Measurements from ENCODE around the gene PRKAG2. TPM values are rescaled to one million over a fixed set of nuclear protein-coding genes. Genes with fewer than 3 reads are reported as not detected.

PRKAG2 gene
- total and polyA plus RNA-seq, 2 experiments from 2014 or later, result 17.0 to 19.5 TPM

DNA sequence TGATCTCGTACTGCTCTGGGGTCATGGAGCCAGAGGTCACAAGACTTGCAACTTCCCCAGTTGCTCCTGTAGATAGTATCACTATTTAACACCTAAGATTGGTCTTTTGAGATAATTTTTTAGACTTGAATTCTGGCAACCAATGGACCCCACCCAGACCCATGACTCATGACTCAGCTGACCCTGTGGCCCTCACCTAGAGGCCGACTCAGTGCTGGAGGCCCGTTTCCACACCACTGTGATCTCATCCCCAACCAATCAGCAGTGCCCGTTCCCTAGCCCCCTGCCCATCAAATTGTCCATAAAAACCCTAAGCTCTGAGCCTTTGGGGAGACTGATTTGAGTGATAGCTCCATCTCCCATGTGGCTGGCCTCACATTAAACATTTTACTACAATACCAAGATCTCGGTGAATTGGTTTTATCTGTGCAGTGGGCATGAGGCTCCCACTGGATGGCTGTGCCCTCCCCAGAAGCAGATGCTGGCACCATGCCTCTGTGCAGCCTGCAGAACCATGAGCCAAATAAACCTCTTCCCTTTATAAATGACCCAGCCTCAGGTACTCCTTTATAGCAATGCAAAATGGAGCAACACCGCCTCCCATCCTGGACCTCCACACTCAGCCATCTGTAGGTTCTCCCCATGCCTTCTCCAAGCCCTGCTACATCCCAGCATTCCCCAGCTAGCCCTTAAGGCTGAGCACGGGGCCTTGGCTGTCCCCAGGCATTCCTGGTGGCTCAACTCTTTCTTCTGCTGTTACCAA lies 98.8 kb downstream of the PRKAG2 start:
- H3K27me3 ChIP-seq (replicated peaks; ENCODE audit: insufficient read depth), result peaks cover 19% of the 10 kb centered on the region
- no peaks in the 10 kb centered on the region for H3K9me3 ChIP-seq (ENCODE audit: low read depth)
- 43 to 45% methylated on average over 7 of the region's 7 CpGs for WGBS, 2 experiments (ENCODE audit: low coverage in 1 of 2, low lambda C conversion rate in 2 of 2, missing lambda C conversion rate in 2 of 2)
- H3K4me2 ChIP-seq (ENCODE audit: unreplicated experiment), result no peak overlapping the region
- H3K9ac ChIP-seq, result no peak overlapping the region
- no peak for DNase-seq
- H3K4me1 ChIP-seq (ENCODE audit: insufficient read depth), result no peaks in the 10 kb centered on the region
- TF ChIP-seq EZH2 (IDR thresholded peaks at IDR 0.05; ENCODE audit: insufficient read depth, poor library complexity, severe bottlenecking), result no peak
- TF ChIP-seq EZH2phosphoT487 (IDR thresholded peaks at IDR 0.05; ENCODE audit: insufficient read depth, low read depth), result no peak
- H3F3A ChIP-seq (ENCODE audit: insufficient read depth), result no peaks in the 10 kb centered on the region
- H3K36me3 ChIP-seq (ENCODE audit: low read depth), result no peaks in the 10 kb centered on the region
- H3K79me2 ChIP-seq (ENCODE audit: insufficient read depth), result no peaks in the 10 kb centered on the region
- no peak overlapping the region for H3K4me3 ChIP-seq
- in situ Hi-C loops (cut with MboI), result no loop called here
- H3K27ac ChIP-seq, result no peak overlapping the region
- no peaks in the 10 kb centered on the region for H4K20me1 ChIP-seq (ENCODE audit: insufficient read depth)
- no peak overlapping the region for H2AFZ ChIP-seq
- no peaks in the 10 kb centered on the region for H3K9me2 ChIP-seq (ENCODE audit: insufficient read depth)

- no peaks in the 10 kb centered on the region for H3F3A ChIP-seq (ENCODE audit: insufficient read depth)
- H3K4me1 ChIP-seq (ENCODE audit: insufficient read depth), result no peaks in the 10 kb centered on the region
- H2AFZ ChIP-seq, result no peak overlapping the region
- H3K4me3 ChIP-seq, result no peak overlapping the region
- H3K4me2 ChIP-seq (ENCODE audit: unreplicated experiment), result no peak overlapping the region
- H4K20me1 ChIP-seq (ENCODE audit: insufficient read depth), result no peaks in the 10 kb centered on the region
- H3K9me3 ChIP-seq (ENCODE audit: low read depth), result no peaks in the 10 kb centered on the region
- DNase-seq, result no peak
- WGBS, 2 experiments (ENCODE audit: low coverage in 1 of 2, low lambda C conversion rate in 2 of 2, missing lambda C conversion rate in 2 of 2), result 81 to 89% methylated on average over 5 of the region's 5 CpGs
- H3K36me3 ChIP-seq (ENCODE audit: low read depth), result no peaks in the 10 kb centered on the region
- H3K9me2 ChIP-seq (ENCODE audit: insufficient read depth), result no peaks in the 10 kb centered on the region
- in situ Hi-C loops (cut with MboI), result no loop called here
- H3K27ac ChIP-seq, result no peak overlapping the region
- no peaks in the 10 kb centered on the region for H3K79me2 ChIP-seq (ENCODE audit: insufficient read depth)
- H3K27me3 ChIP-seq (replicated peaks; ENCODE audit: insufficient read depth), result peaks cover 21% of the 10 kb centered on the region
- no peak for TF ChIP-seq EZH2 (IDR thresholded peaks at IDR 0.05; ENCODE audit: insufficient read depth, poor library complexity, severe bottlenecking)
- no peak for TF ChIP-seq EZH2phosphoT487 (IDR thresholded peaks at IDR 0.05; ENCODE audit: insufficient read depth, low read depth)
- no peak overlapping the region for H3K9ac ChIP-seq
Observed at GRCh38 chr7:151777495-151777880, 99.4 kb downstream of the PRKAG2 start.

DNA sequence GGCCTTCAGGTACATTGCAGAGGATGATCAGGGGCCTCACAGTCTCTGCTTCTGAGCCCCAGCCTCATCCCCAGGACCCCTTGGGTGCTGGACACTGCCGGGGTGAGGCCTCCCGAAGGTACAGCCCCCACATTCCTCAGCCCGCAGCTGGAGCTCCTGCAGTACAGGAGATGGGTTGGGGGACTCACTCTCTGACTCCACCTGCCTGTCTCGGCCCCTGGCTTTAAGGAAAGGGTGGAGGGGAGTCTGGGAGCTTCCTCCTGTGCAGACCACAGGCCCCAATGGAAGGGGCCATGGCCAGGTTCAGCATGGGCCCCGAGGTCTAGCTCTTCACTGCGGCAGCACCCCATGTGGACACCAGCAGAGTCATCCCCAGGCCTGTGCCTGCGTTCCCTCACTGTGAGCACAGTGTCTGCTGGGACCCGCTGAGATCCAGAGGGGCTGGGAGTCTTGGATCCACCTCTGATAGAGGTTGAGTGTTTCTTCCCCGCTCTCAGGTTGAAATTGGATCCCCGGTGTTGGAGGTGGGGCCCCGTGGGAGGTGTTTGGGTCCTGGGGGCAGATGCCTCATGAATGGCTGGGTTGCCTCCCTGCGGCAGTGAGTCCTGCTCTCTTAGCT lies 99.9 kb downstream of the PRKAG2 start:
- no peak overlapping the region for H2AFZ ChIP-seq
- H3K36me3 ChIP-seq (ENCODE audit: low read depth), result no peaks in the 10 kb centered on the region
- no peak overlapping the region for H3K27ac ChIP-seq
- H3F3A ChIP-seq (ENCODE audit: insufficient read depth), result no peaks in the 10 kb centered on the region
- H3K9ac ChIP-seq, result no peak overlapping the region
- in situ Hi-C loops (cut with MboI), result no loop called here
- WGBS, 2 experiments (ENCODE audit: low coverage in 1 of 2, low lambda C conversion rate in 2 of 2, missing lambda C conversion rate in 2 of 2), result 80 to 83% methylated on average over 12 of the region's 12 CpGs
- H3K79me2 ChIP-seq (ENCODE audit: insufficient read depth), result no peaks in the 10 kb centered on the region
- DNase-seq, result no peak
- no peak overlapping the region for H3K4me3 ChIP-seq
- H3K27me3 ChIP-seq (replicated peaks; ENCODE audit: insufficient read depth), result peaks cover 25% of the 10 kb centered on the region
- TF ChIP-seq EZH2 (IDR thresholded peaks at IDR 0.05; ENCODE audit: insufficient read depth, poor library complexity, severe bottlenecking), result no peak
- TF ChIP-seq EZH2phosphoT487 (IDR thresholded peaks at IDR 0.05; ENCODE audit: insufficient read depth, low read depth), result no peak
- no peaks in the 10 kb centered on the region for H3K9me3 ChIP-seq (ENCODE audit: low read depth)
- H4K20me1 ChIP-seq (ENCODE audit: insufficient read depth), result no peaks in the 10 kb centered on the region
- H3K4me2 ChIP-seq (ENCODE audit: unreplicated experiment), result no peak overlapping the region
- H3K4me1 ChIP-seq (ENCODE audit: insufficient read depth), result no peaks in the 10 kb centered on the region
- no peaks in the 10 kb centered on the region for H3K9me2 ChIP-seq (ENCODE audit: insufficient read depth)

GRCh38 chr7:151776446-151776845 lies 100.5 kb downstream of the PRKAG2 start:
- H3K27me3 ChIP-seq (replicated peaks; ENCODE audit: insufficient read depth), result peaks cover 27% of the 10 kb centered on the region
- no peak overlapping the region for H2AFZ ChIP-seq

More at GRCh38 chr7:151776446-151776845, 100.5 kb downstream of the PRKAG2 start:
- no peak for DNase-seq
- in situ Hi-C loops (cut with MboI), result no loop called here
- no peak overlapping the region for H3K9ac ChIP-seq
- no peaks in the 10 kb centered on the region for H3K79me2 ChIP-seq (ENCODE audit: insufficient read depth)
- no peaks in the 10 kb centered on the region for H3K36me3 ChIP-seq (ENCODE audit: low read depth)
- 80 to 81% methylated on average over 8 of the region's 8 CpGs for WGBS, 2 experiments (ENCODE audit: low coverage in 1 of 2, low lambda C conversion rate in 2 of 2, missing lambda C conversion rate in 2 of 2)
- H3F3A ChIP-seq (ENCODE audit: insufficient read depth), result no peaks in the 10 kb centered on the region
- H3K27ac ChIP-seq, result no peak overlapping the region
- TF ChIP-seq EZH2phosphoT487 (IDR thresholded peaks at IDR 0.05; ENCODE audit: insufficient read depth, low read depth) (no peak), EZH2 (IDR thresholded peaks at IDR 0.05; ENCODE audit: insufficient read depth, poor library complexity, severe bottlenecking) (no peak)
- H3K4me1 ChIP-seq (ENCODE audit: insufficient read depth), result no peaks in the 10 kb centered on the region
- no peaks in the 10 kb centered on the region for H3K9me2 ChIP-seq (ENCODE audit: insufficient read depth)
- no peaks in the 10 kb centered on the region for H3K9me3 ChIP-seq (ENCODE audit: low read depth)
- H4K20me1 ChIP-seq (ENCODE audit: insufficient read depth), result no peaks in the 10 kb centered on the region
- no peak overlapping the region for H3K4me2 ChIP-seq (ENCODE audit: unreplicated experiment)
- H3K4me3 ChIP-seq, result no peak overlapping the region
